ENCODE results near the gene RSPH1.

RSPH1 gene

DNA sequence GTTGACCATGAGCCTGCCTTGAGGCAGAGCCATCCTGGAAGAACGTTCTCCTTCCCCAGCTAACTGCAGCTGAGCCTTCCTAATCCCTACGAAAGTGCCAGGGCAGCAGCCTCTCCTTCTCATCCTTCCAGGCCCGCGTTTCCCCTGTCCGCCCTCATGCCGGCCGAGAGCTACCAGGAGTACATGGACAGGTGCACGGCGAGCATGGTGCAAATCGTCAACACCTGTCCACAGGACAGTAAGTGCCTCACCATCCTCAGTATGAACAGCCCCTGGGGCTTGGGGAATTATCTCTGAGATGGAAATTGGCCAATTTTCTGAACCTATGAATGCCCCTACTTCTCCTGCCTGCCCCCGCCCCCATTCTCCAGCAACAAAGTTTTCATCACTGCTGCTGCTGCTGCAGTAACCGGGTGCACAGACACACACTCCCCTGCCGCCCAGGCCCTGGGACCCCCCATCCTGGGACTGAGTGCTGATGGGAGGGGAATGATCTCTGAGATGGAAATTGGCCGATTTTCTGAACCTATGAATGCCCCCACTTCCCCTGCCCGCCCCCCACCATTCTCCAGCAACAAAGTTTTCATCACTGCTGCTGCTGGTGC is 52.7 kb downstream of the RSPH1 start:
- DNase-seq, result no peak

DNA sequence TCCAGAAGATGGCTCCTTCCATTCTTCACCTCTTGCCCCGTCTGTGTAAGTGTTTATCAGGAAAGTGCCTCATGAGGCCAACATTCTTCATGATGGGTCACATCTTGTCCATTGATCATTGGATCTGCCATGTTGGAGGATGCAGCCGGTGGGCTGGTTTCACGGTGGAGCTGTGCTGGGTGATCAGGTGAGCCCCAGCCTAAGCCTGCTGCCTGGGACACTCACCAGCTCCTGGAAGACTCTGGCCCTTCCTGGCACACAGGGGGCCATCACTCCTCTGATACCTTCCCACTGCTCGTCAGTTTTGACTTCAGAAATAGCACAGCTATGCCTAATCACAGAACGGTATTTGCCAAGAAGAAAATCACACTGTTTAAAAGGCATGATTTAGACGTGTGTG is 54.1 kb downstream of the RSPH1 start:
- no peak for DNase-seq

DNA sequence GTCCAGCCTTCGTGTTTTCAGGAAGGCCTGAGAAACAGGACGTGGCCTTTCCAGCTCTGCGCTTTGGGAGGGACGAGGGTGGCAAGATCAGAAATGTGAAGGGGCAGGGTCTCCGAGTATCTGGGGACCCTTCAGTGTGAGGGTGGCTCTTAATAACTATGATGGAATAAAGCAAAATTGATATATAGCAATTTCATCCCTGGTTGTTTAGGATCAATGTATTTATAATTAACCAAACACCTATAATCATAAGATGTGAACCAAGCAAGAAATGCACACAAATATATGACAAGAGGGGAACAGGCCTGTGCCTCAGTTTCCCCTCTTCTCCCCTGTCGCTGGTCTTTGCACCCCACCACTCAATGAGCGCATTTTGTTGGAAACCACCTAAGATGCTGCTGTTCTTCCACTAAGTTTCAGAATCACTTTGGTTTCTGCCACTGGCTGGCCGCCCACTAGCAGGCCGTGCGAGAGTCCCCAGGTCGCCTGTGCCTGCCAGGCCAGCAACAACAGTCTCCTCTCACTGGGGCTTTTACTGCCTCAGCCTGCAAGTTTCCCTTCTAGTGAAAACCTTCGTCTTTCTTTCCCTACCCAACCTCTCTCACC is 55.7 kb downstream of the RSPH1 start:
- no peak for DNase-seq

DNA sequence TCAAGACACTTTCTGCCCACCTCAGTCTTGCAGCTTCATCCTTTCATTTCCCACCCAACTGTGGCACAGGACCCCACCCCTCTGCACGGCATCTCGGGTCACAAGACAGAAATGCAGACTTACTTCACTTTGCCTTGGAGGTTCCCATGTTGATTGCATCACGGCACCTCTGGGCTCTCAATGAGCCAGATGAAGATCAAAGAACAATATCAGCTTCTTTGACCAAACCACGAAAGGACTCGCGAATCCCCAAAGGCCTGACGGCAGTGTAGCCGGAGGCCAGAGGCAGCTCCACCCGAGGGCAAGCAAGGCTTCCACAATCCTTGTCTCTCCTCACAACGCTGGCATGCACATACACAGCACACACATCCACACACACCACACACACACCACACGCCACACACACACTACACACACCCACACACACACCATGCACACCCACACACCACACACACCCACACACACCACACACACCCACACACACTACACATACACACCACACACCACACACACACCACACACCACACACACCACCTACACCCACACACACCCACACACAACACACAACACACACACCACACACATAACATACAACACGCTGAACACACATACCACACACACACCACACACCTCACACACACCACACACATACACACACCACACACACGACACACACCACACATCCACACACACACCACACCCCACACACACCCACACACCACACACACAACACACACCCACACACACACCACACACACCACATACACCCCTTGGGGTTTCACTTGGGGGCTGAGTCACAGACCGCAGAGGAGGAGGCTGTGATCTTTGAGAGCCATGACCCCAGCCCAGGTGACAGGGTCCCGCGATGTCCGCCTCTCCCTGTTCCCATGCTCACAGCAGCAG is 56.5 kb downstream of the RSPH1 start:
- no peak for DNase-seq

DNA sequence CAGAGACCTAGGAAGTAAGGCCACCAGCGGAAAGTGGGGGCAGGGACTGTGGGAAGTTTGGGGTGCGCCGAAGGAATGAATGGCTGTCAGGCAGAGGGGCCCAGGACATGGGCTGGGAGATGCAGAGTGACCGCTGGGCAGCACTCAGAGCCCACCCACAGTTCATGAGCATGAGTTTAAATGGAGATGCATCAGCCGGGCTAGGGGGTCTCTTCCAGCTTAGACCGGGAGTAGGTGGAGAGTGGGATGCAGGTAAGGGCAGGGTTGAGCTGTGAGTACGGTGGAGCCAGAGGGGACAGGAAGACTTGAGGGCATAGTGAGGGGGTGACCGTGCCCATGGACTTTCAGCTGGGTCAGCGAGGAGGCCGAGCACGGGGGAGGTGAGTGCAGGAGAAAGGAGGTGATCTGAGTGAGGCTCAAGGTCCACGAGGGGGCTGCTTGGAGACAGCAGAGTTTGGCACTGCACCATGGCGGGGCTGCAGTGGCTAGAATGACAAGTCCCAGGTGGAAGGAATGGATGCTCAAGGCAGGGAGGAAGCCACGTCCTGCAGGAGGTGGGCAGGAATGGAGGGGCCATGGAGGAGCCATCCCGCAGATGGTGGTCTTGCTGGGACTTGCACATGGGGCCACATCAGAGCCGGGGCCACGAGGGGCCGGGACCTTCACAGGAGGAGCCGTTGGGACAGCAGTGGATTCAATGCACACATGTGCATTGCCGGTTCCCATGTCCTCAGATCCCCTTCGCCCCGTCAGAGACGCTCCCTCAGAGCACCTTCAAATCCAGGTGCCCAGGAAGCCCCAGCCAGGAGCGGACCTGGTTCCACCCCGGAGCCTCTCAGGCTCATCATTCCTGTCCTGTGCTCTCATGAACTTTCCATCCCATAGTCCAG is 57.5 kb downstream of the RSPH1 start:
- DNase-seq, result no peak

- DNase-seq, result no peak
Measured at GRCh38 chr21:42437786-42438185, 58.2 kb downstream of the RSPH1 start.

- no peak for DNase-seq
Measured at GRCh38 chr21:42436914-42437313, 59.1 kb downstream of the RSPH1 start.

GRCh38 chr21:42435833-42436232 is 60.2 kb downstream of the RSPH1 start:
- DNase-seq, result no peak

DNA sequence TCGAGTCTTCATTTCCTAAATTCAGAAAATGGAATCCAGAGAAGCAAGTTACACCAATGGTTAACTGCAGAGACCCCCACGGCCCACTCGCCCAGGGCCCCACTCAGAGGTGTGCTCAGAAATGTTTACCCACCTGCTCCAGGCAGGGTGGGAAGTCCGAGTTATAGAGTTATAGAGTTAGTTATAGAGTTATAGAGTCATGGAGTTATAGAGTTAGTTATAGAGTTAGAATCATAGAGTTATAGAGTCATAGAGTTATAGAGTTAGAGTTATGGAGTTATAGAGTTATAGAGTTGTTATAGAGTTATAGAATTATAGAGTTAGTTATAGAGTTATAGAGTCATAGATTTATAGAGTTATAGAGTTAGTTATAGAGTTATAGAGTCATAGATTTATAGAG is 60.6 kb downstream of the RSPH1 start:
- no peak for DNase-seq

DNA sequence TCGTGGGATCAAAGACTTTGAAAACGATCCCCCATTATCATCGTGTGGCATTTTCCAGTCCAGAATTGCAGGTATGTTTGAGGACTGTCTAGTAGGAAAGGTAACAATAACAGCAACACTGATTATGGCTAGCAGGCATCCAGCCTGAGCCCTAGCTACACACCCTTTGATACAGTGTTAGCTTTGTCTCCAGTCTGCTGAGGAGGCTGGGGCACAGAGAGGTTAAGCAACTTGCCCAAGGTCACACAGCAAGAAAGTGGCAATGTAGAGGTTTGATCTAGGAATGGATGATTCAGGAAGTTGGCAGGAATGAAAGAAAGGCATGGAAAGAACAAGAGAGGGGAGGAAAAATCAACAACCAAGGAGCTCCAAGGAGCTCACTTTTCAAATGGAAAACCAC is 61.1 kb downstream of the RSPH1 start:
- no peak for DNase-seq

- no peak for DNase-seq
Measured at GRCh38 chr21:42433946-42434551, 62.0 kb downstream of the RSPH1 start.

DNA sequence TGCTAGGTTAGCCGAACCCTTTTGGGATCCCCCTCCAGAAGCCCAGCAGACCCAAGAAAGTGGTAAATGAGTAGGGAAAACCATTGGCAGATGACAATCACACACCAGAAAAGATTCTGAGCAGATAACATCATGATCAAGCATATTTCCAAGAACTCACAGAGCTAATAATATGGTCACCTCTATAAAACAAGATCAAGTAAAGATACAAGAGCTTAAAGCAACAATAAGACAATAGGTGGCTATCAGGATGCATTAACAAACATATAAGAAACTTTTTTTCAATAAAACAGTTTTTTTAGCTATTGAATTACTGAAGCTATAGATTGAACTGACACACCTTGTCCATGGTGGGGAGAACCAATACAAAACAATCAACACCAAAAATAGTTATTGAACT is 63.3 kb downstream of the RSPH1 start:
- DNase-seq, result no peak

DNA sequence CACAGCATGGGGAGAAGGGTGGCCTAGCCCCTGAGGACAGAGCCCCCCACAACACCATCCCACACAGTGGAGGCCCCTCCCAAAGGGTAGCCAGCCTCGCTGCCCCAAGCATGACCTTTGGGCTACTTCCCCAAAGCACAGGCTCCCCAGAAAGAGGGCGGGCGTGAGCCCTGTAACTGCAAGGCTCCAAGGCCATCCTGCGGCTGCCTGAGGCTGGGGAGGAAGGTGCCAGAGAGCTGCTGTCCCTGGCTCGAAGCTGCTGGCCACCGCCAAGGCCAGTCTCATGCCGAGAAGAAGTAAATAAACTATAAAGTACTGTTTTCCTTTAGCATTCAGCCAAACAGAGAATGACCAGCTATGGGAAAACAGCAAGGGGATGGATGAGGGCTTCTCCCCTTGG is 64.8 kb downstream of the RSPH1 start:
- no peak for DNase-seq

- no peak for DNase-seq
Measured at GRCh38 chr21:42430521-42430920, 65.5 kb downstream of the RSPH1 start.

- no peak for DNase-seq
Measured at GRCh38 chr21:42429856-42430255, 66.2 kb downstream of the RSPH1 start.

DNA sequence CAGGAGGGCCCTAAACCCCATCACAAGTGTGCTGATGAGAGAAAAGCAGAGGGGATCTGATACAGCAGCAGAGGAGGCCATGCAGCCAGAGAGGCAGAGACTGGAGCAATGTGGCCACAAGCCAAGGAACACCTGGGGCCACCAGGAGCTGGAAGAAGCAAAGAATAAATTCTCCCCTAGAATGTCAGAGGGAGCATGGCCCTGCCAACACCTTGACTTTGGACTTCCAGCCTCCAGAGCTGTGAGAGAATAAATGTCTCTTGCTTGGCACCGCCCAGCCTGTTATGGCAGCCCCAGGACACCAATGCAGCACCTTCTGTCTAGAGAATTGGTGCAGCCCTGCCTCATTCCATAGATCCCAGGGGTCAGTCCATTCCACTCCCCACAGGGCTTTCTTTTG is 67.0 kb downstream of the RSPH1 start:
- DNase-seq, result no peak

- DNase-seq, result no peak
Measured at GRCh38 chr21:42427809-42428419, 68.1 kb downstream of the RSPH1 start.

GRCh38 chr21:42426876-42427480 is 69.0 kb downstream of the RSPH1 start:
- no peak for DNase-seq

GRCh38 chr21:42426424-42426823 is 69.6 kb downstream of the RSPH1 start:
- no peak for DNase-seq

DNA sequence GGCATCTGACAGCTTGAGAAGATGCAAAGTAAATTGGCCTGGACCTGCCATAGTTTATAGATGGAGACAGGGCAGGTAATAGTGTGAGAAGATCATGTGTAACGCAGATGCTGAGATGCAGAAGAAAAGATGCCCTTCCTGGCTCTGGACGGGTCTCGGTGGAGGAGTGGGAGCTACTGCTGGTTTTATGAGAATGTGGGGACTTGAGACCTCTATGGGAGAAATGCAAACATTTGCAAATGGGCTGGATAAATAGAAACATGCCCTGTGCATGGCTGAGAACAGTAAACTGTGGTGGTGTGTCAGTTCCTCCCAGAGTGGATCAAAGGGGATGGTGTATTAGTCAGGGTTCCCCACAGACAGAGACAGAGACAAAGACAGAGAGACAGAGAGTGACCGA is 70.4 kb downstream of the RSPH1 start:
- DNase-seq, result no peak

DNA sequence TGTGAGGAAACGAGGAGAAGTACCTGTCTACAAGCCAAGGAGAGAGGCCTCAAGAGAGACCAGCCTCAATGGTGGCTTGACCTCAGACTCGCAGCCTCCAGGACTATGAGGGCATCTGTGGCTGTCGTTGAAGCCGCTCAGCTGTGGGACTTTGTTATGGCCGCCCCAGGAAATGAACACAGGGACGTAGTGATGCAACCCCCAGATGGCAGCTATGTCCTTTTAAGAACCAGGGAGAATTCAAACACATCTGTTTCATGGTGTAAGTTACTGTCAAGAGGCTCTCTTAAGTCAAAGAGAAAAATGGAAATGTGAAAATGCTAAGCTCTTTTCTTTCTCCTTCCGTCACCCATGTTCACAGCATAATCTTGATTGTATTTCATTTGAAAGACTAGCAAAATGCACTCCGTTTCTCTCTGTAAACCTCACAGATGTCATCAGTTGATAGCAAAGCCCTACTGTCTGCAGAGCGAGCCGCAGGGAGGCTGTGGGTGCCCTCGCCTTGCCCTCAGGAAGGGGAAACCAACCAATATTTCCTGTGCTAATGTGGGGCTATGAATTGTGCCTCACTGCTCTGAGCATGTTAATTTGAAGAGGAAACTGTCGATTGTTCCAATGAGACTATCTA is 71.0 kb downstream of the RSPH1 start:
- DNase-seq, result peak; percentile 68
